GM19328 (cell line): Measurements from ENCODE around the gene ACVR1B.

Experiments
- ATAC-seq: cut with Tn5 transposase; IDR thresholded peaks from one replicate; pipeline ENCODE4 v1.9.1; 2021; ENCODE audit warnings: mild to moderate bottlenecking, moderate library complexity; ENCODE audit not compliant: unreplicated experiment

ACVR1B gene

GRCh38 chr12:51942501-51943000 lies 8.9 kb upstream of the ACVR1B start:
- no peak for ATAC-seq

GRCh38 chr12:51943346-51943745 lies 8.2 kb upstream of the ACVR1B start:
- ATAC-seq, result no peak

GRCh38 chr12:51944608-51945233 lies 6.8 kb upstream of the ACVR1B start:
- ATAC-seq, result no peak

GRCh38 chr12:51947246-51947996 lies 4.1 kb upstream of the ACVR1B start:
- no peak for ATAC-seq

GRCh38 chr12:51948066-51948465 lies 3.4 kb upstream of the ACVR1B start:
- ATAC-seq, result no peak

- no peak for ATAC-seq
These were observed 2.0 kb upstream of the ACVR1B start for GRCh38 chr12:51949342-51950030.

- ATAC-seq, result no peak
These were observed 759 bp upstream of the ACVR1B start for GRCh38 chr12:51950682-51951198.

- ATAC-seq, result no peak
These were observed 584 bp downstream of the ACVR1B start for GRCh38 chr12:51951843-51952722.

- no peak for ATAC-seq
These were observed 1.6 kb downstream of the ACVR1B start for GRCh38 chr12:51953089-51953488.

GRCh38 chr12:51953864-51954263 lies 2.4 kb downstream of the ACVR1B start:
- no peak for ATAC-seq

GRCh38 chr12:51954561-51955361 lies 3.3 kb downstream of the ACVR1B start:
- no peak for ATAC-seq

GRCh38 chr12:51955702-51956101 lies 4.2 kb downstream of the ACVR1B start:
- no peak for ATAC-seq

GRCh38 chr12:51958542-51958941 lies 7.0 kb downstream of the ACVR1B start:
- no peak for ATAC-seq

GRCh38 chr12:51959211-51959610 lies 7.7 kb downstream of the ACVR1B start:
- ATAC-seq, result no peak

- ATAC-seq, result no peak
These were observed 8.4 kb downstream of the ACVR1B start for GRCh38 chr12:51959921-51960320.

- no peak for ATAC-seq
These were observed 9.0 kb downstream of the ACVR1B start for GRCh38 chr12:51960488-51960887.

- no peak for ATAC-seq
These were observed 9.4 kb downstream of the ACVR1B start for GRCh38 chr12:51960890-51961289.

- ATAC-seq, result no peak
These were observed 10.3 kb downstream of the ACVR1B start for GRCh38 chr12:51961834-51962233.

- ATAC-seq, result no peak
These were observed 11.2 kb downstream of the ACVR1B start for GRCh38 chr12:51962737-51963136.

GRCh38 chr12:51963477-51963876 lies 12.0 kb downstream of the ACVR1B start:
- no peak for ATAC-seq
